IPS-18c (cell line): Measurements from ENCODE around the gene SVEP1.
"Not testable (repeated sequence)": the region's sequence is repeated elsewhere in the genome, so short reads cannot be mapped to it uniquely, and the experiment has no call there.

Experiments used
- H3K4me3 ChIP-seq: 2 replicates; pipeline ENCODE4 v1.7.0; 2013; ENCODE audit warnings: low read depth, mild to moderate bottlenecking, low read length, moderate library complexity; ENCODE audit not compliant: insufficient read depth
- H3K9me3 ChIP-seq: one replicate; pipeline ENCODE4 v1.6.1; 2013; ENCODE audit warnings: mild to moderate bottlenecking, low read length, moderate library complexity; ENCODE audit not compliant: control insufficient read depth, insufficient read depth

SVEP1 gene

DNA sequence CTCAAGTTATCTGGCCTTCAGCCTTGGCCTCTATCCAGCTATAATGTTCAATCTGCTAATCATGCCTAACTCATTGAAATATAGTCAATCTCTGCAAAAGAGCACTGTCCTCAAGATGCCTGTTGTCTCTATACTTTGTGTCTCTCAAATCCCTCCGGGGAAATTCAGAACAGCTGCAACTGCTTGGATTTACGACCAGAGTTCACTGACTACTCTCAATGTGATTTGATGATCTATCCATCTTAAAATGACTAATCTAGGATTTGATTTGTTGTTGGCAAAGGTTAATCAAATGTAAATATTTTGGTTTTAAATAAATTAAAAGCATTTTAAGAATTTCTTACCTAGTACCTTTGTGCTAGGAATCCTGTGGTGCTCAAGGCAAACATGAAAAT lies 40.9 kb downstream of the SVEP1 start:
- H3K9me3 ChIP-seq = no peaks in the 10 kb centered on the region
- no peak overlapping the region for H3K4me3 ChIP-seq

DNA sequence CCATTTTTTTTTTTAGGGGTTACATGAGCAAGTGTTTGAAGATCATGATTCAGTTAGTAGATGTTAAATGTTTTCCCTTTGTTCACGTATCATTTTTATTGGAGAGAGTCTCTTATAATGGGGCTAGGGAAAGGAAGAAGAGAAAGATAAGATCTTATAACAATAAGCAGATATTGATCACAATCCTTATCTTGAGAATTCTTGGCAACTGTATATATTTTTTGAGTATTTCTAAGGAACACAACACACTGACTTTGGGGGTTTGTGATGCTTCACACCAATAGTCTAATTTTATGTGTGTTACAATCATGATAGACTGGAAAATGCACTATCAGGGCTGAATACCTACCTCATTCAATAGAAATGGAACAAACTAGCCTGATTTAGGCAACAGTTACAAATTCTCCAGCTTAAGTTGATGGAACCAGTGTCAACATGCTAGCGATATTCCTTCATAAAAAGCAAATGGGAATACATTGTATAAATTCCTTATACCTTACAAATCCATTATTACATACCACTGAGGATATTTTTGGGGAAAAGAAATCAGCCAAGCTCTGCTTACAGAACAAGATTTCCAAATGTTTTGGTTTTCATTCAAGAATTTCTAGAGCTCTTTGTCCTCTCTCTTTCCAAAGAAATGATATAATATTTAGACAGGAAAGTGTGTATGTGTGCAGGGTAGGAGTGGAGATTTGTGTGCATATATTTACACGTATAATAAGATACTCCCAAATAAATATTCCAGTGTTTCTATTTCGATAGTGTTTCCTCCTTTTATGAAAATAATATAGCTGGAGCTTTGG lies 41.5 kb downstream of the SVEP1 start:
- Histone ChIP-seq H3K9me3 (no peaks in the 10 kb centered on the region), H3K4me3 (no peak overlapping the region)

DNA sequence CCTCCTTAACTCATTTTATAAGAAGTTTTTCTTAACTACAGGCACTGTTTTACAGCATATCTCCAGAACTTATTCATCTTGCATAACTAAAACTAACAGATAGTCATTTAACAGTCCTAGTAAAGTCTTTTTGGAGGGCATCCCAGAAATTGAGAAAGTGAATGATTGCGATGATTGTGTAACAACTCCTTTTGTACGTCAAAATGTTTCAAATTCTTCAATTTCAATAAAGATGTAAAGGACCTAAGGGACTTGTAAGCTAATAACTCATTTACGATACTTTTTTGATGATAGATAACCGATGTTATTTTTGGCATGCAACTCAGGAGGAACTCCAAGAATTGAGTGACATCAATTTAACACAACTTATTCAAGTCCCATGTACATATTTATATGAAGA lies 42.7 kb downstream of the SVEP1 start:
- H3K9me3 ChIP-seq = no peaks in the 10 kb centered on the region
- H3K4me3 ChIP-seq = no peak overlapping the region

DNA sequence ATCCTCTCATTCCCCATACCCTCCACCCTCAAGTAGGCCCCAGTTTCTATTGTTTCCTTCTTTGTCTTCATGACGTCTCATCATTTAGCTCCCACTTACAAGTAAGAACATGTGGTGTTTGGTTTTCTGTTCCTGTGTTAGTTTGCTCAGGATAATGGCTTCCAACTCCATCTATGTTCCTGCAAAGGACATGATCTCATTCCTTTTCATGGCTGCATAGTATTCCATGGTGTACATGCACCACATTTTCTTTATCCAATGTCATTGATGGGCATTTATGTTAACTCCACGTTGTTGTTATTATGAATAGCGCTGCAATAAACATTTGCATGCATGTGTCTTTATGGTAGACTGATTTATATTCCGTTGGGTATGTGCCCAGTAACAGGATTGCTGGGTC lies 45.4 kb downstream of the SVEP1 start:
- H3K9me3 ChIP-seq, H3K4me3 ChIP-seq: not testable (repeated sequence)

GRCh38 chr9:110532908-110533665 lies 46.5 kb downstream of the SVEP1 start:
- no peaks in the 10 kb centered on the region for H3K9me3 ChIP-seq
- H3K4me3 ChIP-seq = no peak overlapping the region

GRCh38 chr9:110531776-110532175 lies 47.8 kb downstream of the SVEP1 start:
- Histone ChIP-seq H3K4me3 (no peak overlapping the region), H3K9me3 (no peaks in the 10 kb centered on the region)

DNA sequence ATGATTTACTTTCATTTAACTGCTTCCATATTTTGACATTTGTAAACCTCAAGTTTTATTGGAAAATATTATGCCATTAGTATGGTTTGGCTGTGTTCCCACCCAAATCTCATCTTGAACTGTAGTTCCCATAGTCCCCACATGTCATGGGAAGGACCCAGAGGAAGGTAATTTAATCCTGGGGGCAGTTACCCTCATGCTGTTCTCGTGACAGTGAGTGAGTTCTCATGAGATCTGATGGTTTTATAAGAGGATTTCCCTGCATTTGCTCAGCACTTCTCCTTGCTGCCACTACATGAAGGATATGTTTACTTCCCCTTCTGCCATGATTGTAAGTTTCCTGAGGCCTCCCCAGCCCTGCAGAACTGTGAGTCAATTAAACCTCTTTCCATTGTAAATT lies 48.3 kb downstream of the SVEP1 start:
- not testable (repeated sequence) for H3K9me3 ChIP-seq, H3K4me3 ChIP-seq

DNA sequence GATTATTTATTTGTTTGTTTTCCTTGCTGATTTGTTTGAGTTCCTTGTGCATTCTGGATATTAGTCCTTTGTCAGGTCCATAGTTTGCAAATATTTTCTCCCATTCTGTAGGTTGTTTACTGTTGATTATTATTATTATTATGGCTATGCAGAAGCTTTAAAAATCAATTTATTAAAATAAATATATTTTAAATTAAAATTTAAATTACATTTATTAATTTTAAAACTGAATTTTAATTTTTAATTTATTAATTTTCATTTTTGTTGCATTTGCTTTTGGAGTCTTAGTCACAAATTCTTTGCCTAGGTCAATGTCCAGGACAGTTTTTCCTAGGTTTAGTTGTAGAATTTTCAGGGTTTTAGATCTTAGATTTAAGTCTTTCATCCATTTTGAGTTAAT lies 50.9 kb downstream of the SVEP1 start:
- H3K4me3 ChIP-seq = no peak overlapping the region
- no peaks in the 10 kb centered on the region for H3K9me3 ChIP-seq

GRCh38 chr9:110526426-110526825 lies 53.1 kb downstream of the SVEP1 start:
- Histone ChIP-seq H3K9me3 (no peaks in the 10 kb centered on the region), H3K4me3 (no peak overlapping the region)

- H3K9me3 ChIP-seq = no peaks in the 10 kb centered on the region
- no peak overlapping the region for H3K4me3 ChIP-seq
These were observed 58.3 kb downstream of the SVEP1 start for GRCh38 chr9:110521206-110521605.

- Histone ChIP-seq H3K9me3 (no peaks in the 10 kb centered on the region), H3K4me3 (no peak overlapping the region)
These were observed 59.3 kb downstream of the SVEP1 start for GRCh38 chr9:110520120-110520701.

GRCh38 chr9:110517483-110517882 lies 62.1 kb downstream of the SVEP1 start:
- Histone ChIP-seq H3K9me3 (no peaks in the 10 kb centered on the region), H3K4me3 (no peak overlapping the region)

DNA sequence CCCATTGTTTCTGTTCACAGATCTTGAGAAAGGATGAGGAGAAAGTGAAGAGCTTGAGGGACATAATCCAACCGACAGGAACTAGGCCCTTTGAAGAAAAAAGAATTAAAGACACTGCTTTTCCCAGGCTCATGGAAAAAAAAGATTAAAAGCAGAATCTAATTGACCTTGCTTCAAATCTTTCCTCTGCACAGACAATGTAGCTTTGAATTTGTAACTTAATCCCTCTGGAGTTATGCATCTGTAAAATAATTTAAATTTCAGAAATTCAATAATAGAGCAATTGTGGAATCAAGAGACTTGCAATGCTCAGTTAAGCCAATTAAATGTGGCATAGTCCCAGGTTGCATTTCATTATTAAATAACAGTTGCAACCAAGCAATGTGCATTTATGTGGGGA lies 64.6 kb downstream of the SVEP1 start:
- H3K9me3 ChIP-seq = no peaks in the 10 kb centered on the region

DNA sequence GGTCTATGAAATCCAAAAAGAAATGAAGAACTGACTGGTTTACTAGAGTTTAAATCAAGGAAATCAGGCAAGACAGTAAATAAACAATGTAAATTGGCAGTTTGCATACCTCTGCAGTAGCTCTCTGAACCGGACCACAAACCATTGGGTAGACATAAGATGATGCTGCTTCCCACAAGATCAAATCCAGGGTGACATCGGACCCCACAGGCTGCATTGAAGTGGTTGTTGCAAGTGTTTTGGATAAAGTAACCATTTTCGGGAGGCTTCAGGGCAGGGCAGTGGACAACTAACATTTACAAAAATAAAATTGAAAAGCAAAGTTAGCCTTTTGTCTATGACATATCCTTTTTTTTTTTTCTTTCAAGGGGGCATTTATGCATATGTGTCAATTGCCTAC lies 66.7 kb downstream of the SVEP1 start:
- no peak overlapping the region for H3K4me3 ChIP-seq
- H3K9me3 ChIP-seq = no peaks in the 10 kb centered on the region

More for the DNA sequence above, 64.6 kb downstream of the SVEP1 start:
- H3K4me3 ChIP-seq = no peak overlapping the region

DNA sequence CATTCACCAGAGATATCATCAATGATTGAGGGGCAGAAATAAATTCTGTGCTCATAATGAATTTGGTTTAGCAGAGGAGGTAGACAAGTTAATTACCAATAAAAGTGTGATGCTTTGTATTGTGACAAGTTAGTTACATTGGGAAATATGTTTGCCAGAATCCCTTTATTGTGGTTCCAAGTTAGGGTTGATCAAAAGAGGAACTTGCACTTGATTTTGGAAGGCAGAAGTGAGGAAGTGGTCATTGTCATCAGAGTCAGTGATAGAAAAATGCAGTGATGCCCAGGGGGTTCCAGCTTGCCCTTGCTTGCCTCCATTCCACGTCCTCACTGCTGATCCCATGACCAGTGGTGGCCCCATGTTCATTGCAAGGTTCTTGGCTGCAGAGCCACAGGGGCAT lies 69.7 kb downstream of the SVEP1 start:
- Histone ChIP-seq H3K9me3 (no peaks in the 10 kb centered on the region), H3K4me3 (no peak overlapping the region)

DNA sequence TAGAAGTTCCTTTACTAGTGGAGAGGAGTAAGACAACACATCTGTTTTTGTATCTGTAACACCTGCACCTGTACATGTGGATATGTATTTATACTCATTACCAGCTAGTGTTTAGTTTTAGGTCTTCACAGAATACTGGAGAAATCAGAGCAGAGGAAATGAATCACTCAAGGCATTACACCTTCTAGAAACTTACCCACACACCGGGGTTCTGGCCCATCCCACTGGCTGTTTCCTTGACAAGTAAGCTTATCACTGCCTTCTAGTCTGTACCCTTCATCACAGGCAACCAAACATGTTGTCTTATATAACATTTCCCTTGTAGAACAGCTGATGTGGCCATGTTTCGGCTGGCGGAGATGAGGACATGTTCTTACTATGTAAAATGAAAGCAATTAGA lies 76.7 kb downstream of the SVEP1 start:
- Histone ChIP-seq H3K9me3 (no peaks in the 10 kb centered on the region), H3K4me3 (no peak overlapping the region)

DNA sequence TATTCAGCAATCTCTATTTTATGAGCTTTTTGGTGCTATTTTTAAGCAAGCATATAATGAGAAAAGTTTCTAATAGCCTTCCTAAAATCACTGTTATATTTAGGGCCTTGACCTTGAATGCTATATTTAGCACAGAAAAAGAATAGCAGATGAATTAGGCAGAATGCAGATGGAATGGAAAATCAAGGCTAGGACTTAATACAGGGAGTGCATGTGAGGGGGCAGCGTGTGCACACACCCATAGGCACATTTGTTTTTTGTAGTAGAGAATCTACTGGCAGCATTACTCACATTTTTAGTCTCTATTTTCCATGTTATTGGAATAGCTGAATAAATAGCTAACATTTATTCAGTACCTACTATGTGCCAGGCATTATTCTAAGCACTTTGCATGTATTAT lies 79.9 kb downstream of the SVEP1 start:
- Histone ChIP-seq H3K4me3 (no peak overlapping the region), H3K9me3 (no peaks in the 10 kb centered on the region)

GRCh38 chr9:110487196-110487595 lies 92.3 kb downstream of the SVEP1 start:
- Histone ChIP-seq H3K9me3 (peaks cover 3% of the 10 kb centered on the region), H3K4me3 (no peak overlapping the region)
